A673 (cell line): ENCODE measurements around the gene CMYA5. TPM values are rescaled to one million over a fixed set of nuclear protein-coding genes. Genes with fewer than 3 reads are reported as not detected.

Experiments
- BruUV-seq: library from RNA; stranded (reverse); fragments of 400-500 nt; replicated peaks from 2 replicates; lab custom pipeline; 2021; lab: Mats Ljungman, UMichigan
- CTCF ChIA-PET: fragments of 300-600 bp; sonication (Branson Sonifier 250); formaldehyde crosslinking; loops from one replicate; lab custom pipeline; 2022; ENCODE audit warnings: antibody characterized with exemption; lab: Charles Lee
- POLR2A ChIA-PET: fragments of 300-600 bp; sonication (Branson Sonifier 250); formaldehyde crosslinking; loops from one replicate; lab custom pipeline; 2022; ENCODE audit warnings: antibody characterized with exemption; ENCODE audit not compliant: low non-redundant PET; lab: Charles Lee
- DNase-seq: peaks from one replicate; pipeline ENCODE4 v3.0.0-alpha.2; 2015; ENCODE audit warnings: low spot score
- H3K27ac ChIP-seq: fragments of 200-600 bp; sonication (generic); 2 replicates; pipeline ENCODE4 v1.5.1; 2016; ENCODE audit warnings: mixed run types, low read depth, mild to moderate bottlenecking, mixed read lengths, antibody characterized with exemption, low read length; ENCODE audit not compliant: poor library complexity, severe bottlenecking
- H3K27me3 ChIP-seq: fragments of 200-600 bp; sonication (generic); replicated peaks from 2 replicates; pipeline ENCODE4 v1.6.1; 2017; ENCODE audit warnings: mixed run types, low read depth, mild to moderate bottlenecking, mixed read lengths, antibody characterized with exemption, low read length; ENCODE audit not compliant: insufficient read depth, poor library complexity
- H3K36me3 ChIP-seq: fragments of 200-600 bp; sonication (generic); 2 replicates; pipeline ENCODE4 v1.6.1; 2016; ENCODE audit warnings: mixed run types, mild to moderate bottlenecking, mixed read lengths, antibody characterized with exemption, low read length; ENCODE audit not compliant: insufficient read depth, poor library complexity, severe bottlenecking
- H3K4me1 ChIP-seq: fragments of 200-600 bp; sonication (generic); 2 replicates; pipeline ENCODE4 v1.6.1; 2017; ENCODE audit warnings: mixed run types, mild to moderate bottlenecking, mixed read lengths, antibody characterized with exemption, low read length; ENCODE audit not compliant: insufficient read depth, poor library complexity, severe bottlenecking
- H3K4me3 ChIP-seq: fragments of 200-600 bp; sonication (generic); 2 replicates; pipeline ENCODE4 v1.5.1; 2016; ENCODE audit warnings: low read depth, mixed run types, mild to moderate bottlenecking, mixed read lengths, low read length; ENCODE audit not compliant: poor library complexity, severe bottlenecking
- H3K9me3 ChIP-seq: fragments of 200-600 bp; sonication (generic); 2 replicates; pipeline ENCODE4 v1.6.1; 2016; ENCODE audit warnings: mixed run types, low read depth, mild to moderate bottlenecking, mixed read lengths, antibody characterized with exemption, low read length; ENCODE audit not compliant: poor library complexity, severe bottlenecking
- CTCF ChIP-seq: fragments of 300-800, 200-600 bp; sonication (generic); conservative IDR thresholded peaks from 2 replicates; pipeline ENCODE4 v1.5.1; 2017; ENCODE audit warnings: low read depth, mild to moderate bottlenecking, antibody characterized with exemption, low read length, moderate library complexity, mixed read lengths
- EZH2 ChIP-seq: fragments of 200-600 bp; sonication (generic); IDR thresholded peaks from 2 replicates; pipeline ENCODE4 v1.6.1; 2017; ENCODE audit warnings: borderline replicate concordance, low read depth, mild to moderate bottlenecking, mixed read lengths, antibody characterized with exemption, low read length; ENCODE audit not compliant: poor library complexity, severe bottlenecking
- intact Hi-C: fragments of 100-400 bp; cut with micrococcal nuclease; formaldehyde crosslinking; loops from one replicate; pipeline ENCODE4 v1.10.0; 2022; ENCODE audit not compliant: unreplicated experiment
- total RNA-seq: library from RNA; stranded (reverse); gene quantifications from 2 replicates; pipeline ENCODE4 v1.2.3, GENCODE V29; 2021

Gene CMYA5
- total RNA-seq, 1 experiment from 2014 or later: 0.41 TPM

GRCh38 chr5:79787448-79787847 is 97.8 kb downstream of the CMYA5 start:
- CTCF ChIA-PET: no interaction called here
- TF ChIP-seq EZH2 (no peak), CTCF (no peak)
- no peak overlapping the region for H3K27ac ChIP-seq
- H3K4me1 ChIP-seq: no peaks in the 10 kb centered on the region
- no peak overlapping the region for H3K4me3 ChIP-seq
- BruUV-seq: no TSS peak
- H3K27me3 ChIP-seq: no peaks in the 10 kb centered on the region
- no peak for DNase-seq
- intact Hi-C loops: no loop called here
- no peaks in the 10 kb centered on the region for H3K36me3 ChIP-seq
- H3K9me3 ChIP-seq: no peaks in the 10 kb centered on the region
- POLR2A ChIA-PET: no interaction called here

- Histone ChIP-seq H3K9me3 (no peaks in the 10 kb centered on the region), H3K36me3 (no peaks in the 10 kb centered on the region), H3K27me3 (no peaks in the 10 kb centered on the region), H3K4me1 (no peaks in the 10 kb centered on the region), H3K4me3 (no peak overlapping the region), H3K27ac (no peak overlapping the region)
- no peak for TF ChIP-seq CTCF
- no peak for TF ChIP-seq EZH2
- CTCF ChIA-PET: no interaction called here
- no peak for DNase-seq
- no TSS peak for BruUV-seq
- intact Hi-C loops: no loop called here
- POLR2A ChIA-PET: no interaction called here
Measured at GRCh38 chr5:79791843-79792242, 102.2 kb downstream of the CMYA5 start.

GRCh38 chr5:79792463-79792862 is 102.8 kb downstream of the CMYA5 start:
- H3K36me3 ChIP-seq: no peaks in the 10 kb centered on the region
- no peak overlapping the region for H3K27ac ChIP-seq
- no peak overlapping the region for H3K4me3 ChIP-seq
- DNase-seq: no peak
- BruUV-seq: no TSS peak
- H3K9me3 ChIP-seq: no peaks in the 10 kb centered on the region
- intact Hi-C loops: no loop called here
- CTCF ChIA-PET: no interaction called here
- no peaks in the 10 kb centered on the region for H3K4me1 ChIP-seq
- POLR2A ChIA-PET: no interaction called here
- TF ChIP-seq EZH2 (no peak), CTCF (no peak)
- no peaks in the 10 kb centered on the region for H3K27me3 ChIP-seq
